Cardiac septum (tissue), 1 donor: ENCODE data around the gene MRGPRX3. TPM values are rescaled to one million over a fixed set of nuclear protein-coding genes. Genes with fewer than 3 reads are reported as not detected.
A peak's percentile ranks its signal among the peaks of the same experiment; 100 is the strongest.
"Not testable (repeated sequence)": the region's sequence is repeated elsewhere in the genome, so short reads cannot be mapped to it uniquely, and the experiment has no call there.

ENCODE experiments used
- DNase-seq: peaks from one replicate; pipeline ENCODE4 v3.0.0-alpha.2; 2020; ENCODE audit warnings: low spot score
- intact Hi-C: fragments of 100-400 bp; cut with DNase I; formaldehyde crosslinking; loops from one replicate; pipeline ENCODE4 v1.14.0; 2022
- long read RNA-seq: library from polyadenylated mRNA; unstranded; transcript quantifications from one replicate; pipeline ENCODE4 v2.0.0, GENCODE V29; 2021
- total RNA-seq: library from RNA; stranded (reverse); fragmentation: NEBNext Ultra II Directional; extraction: Animal tissue kit (Norgen Biotek cat#: 25700); gene quantifications from one replicate; pipeline ENCODE4 v1.2.1, GENCODE V29; 2021
- donor health status: DM: no; HTN: no; CAD: no.

MRGPRX3 gene
- total RNA-seq, result not detected
- long read RNA-seq, result 0 reads

DNA sequence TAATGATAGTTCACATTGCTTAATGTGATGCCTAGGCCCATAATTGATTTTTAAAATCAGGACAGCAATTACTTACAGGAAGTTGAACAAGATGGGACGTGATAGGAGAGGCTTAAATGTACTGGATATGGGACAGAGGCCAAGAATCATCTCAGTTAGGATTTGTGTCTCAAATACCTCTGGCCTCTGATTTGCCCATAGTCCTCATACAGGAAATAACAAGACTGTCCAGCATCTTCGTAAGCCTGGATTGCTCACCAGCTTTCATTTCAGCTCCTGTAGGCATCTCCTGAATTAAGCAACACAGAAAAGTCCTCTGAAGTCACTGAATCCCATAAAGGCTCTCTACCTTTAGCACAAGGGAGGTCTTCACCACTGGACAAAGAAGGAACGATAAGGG is at the start of gene MRGPRX3:
Gene MRGPRX3 (plus strand): TSS at position 231 of the 400 bp plus-strand sequence. CDS start 4,632 bp downstream, outside the sequence.
- intact Hi-C loops, result no loop called here
- no peak for DNase-seq

- intact Hi-C loops, result no loop called here
- DNase-seq, result no peak
Measured at GRCh38 chr11:18088366-18088765, 44.0 kb upstream of the MRGPRX3 start.

- intact Hi-C loops, result no loop called here
- DNase-seq, result no peak
Measured at GRCh38 chr11:18088966-18089365, 43.4 kb upstream of the MRGPRX3 start.

- intact Hi-C loops, result no loop called here
- no peak for DNase-seq
Measured at GRCh38 chr11:18091731-18092130, 40.6 kb upstream of the MRGPRX3 start.

DNA sequence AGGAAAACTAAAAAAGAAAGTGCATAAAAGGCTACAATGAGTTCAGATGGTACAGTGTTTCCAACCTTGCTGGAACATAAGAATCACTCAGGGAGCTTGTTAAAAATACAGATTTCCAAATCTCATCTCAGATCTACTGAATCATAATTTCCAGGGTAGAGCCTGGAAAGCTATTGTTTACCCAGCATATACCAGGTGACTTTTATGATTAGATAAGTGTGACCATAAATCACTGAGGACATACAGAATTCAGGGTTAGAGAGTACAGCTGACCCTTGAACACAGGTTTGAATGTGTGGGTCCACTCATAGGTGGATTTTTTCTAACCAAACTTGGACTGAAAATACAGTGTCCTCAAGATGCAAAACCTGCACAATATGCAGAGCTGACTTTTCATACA is 38.4 kb upstream of the MRGPRX3 start:
- no peak for DNase-seq
- intact Hi-C loops, result no loop called here

DNA sequence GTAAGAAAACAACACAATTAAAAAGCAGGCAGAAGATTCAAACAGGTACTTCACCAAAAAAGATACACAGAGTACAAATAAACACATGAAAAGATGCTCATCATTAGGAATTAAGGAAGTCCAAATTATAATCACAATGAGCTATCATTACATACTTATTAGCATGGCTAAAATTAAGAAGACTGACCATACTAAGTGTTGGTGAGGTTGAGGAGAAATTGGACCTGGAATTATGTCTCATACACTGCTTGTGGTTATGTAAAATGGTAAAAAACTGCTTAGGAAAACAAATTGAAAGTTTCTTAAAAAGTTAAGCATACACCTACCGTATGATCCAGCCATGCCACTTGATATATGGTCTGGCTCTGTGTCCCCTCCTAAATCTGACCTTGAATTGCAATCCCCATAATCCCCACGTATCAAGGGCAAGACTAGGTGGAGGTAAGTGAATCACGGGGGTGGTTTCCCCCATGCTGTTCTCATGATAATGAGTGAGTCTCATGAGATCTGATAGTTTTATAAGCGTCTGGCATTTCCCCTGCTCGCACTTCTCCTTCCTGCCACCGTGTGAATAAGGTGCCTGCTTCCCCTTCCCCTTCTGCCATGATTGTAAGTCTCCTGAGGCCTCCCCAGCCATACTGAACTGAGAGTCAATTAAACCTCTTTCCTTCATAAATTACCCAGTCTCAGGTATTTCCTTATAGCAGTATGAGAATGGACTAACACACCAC is 31.3 kb upstream of the MRGPRX3 start:
- intact Hi-C loops, result loop anchor here (5.0 kb wide), 1 partner anchor 89 kb away; the partner anchor contains the start of gene SERGEF
- no peak for DNase-seq

- intact Hi-C loops, result loop anchor here (5.0 kb wide), 1 partner anchor 113 kb away; no protein-coding TSS in a partner anchor
- DNase-seq, result no peak
Measured at GRCh38 chr11:18105086-18105801, 27.1 kb upstream of the MRGPRX3 start.

DNA sequence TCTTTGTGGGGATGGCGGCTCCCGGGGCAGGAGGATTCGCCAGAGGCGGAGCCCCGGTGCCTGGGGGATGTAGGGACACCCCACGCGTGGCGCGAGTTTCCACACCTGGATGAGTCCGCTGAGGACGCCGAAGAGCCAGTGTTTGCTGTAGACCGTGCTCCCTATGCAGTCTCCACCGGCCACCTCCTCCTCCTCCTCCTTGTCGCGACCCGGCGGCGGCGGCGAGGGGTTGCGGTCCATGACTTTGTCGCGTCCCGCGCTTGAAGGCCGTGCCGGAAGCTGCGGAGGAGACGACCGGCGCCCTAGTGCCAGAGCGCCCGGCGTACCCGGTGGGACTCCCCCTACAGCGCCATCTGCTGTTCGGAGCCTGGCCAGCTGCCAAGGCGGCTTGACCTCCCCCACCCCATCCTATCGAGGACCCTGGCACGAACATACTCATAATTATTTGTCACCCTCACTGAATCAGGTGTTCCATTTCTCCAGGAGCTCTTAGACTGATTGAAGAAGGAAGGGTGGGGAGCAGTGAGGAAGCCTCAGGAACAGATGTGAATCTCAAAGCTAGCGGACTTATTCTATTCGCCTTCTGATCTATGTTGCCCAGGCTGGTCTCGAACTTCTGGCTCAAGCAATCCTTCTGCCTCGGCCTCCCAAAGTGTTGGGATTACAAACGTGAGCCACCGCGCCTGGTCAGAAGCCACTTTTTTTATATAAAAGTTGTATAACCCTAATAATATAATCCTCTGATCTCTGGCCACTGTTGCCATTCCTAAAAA is 26.4 kb upstream of the MRGPRX3 start, which contains the start of gene SAAL1:
Gene SAAL1 (minus strand): TSS at position 281 of the 773 bp plus-strand sequence. CDS start 41 bp downstream, at position 240.
- intact Hi-C loops, result loop anchor here (5.0 kb wide), 1 partner anchor 114 kb away; no protein-coding TSS in a partner anchor
- peak; percentile 92 for DNase-seq

DNA sequence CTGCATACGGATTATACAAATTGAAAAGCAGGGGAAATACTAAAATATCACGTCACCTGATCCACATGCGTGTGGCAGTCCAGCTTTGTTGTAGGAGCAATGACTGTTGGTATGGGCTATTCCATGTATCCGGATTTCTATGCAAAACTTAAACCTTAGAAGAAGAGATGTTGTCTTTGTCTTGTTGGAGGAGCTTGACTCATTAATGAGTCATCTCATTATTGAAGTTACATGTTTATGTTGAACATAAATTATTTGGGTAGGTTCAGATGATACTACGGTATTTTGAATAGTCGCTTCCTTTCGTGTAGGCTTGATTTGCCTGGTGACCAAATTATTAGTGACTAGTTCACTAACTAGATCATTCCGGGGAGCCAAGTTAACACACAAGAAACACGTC is 25.7 kb upstream of the MRGPRX3 start:
- intact Hi-C loops, result loop anchor here (5.0 kb wide), 1 partner anchor 114 kb away; no protein-coding TSS in a partner anchor
- no peak for DNase-seq

DNA sequence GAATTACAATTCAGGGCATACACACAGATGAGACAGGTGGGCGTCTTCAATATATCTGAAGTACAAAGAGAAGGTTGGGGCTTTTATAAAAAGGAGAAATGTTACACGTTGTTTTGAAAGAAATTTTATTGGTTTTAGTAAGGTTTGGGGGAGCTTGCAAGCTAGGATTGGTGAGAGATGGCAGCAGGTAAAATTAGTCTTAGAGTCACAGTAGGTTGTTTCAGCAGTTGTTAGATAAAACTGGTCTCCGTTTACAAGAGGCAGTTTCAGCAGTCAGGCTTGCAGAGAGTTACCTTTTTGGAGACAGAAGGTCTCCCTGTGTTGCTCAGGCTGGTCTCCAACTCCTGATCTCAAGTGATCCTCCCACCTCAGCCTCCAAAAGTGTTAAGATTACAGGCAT is 24.1 kb upstream of the MRGPRX3 start:
- no peak for DNase-seq
- intact Hi-C loops, result loop anchor here (5.0 kb wide), 1 partner anchor 116 kb away; no protein-coding TSS in a partner anchor

- intact Hi-C loops, result no loop called here
- no peak for DNase-seq
Measured at GRCh38 chr11:18111005-18111404, 21.4 kb upstream of the MRGPRX3 start.

GRCh38 chr11:18115360-18116127 is 16.8 kb upstream of the MRGPRX3 start:
- intact Hi-C loops, result loop anchor here (5.0 kb wide), 1 partner anchor 617 kb away; no protein-coding TSS in a partner anchor
- DNase-seq, result no peak

GRCh38 chr11:18121331-18121828 is 11.0 kb upstream of the MRGPRX3 start:
- DNase-seq, intact Hi-C loops: not testable (repeated sequence)

DNA sequence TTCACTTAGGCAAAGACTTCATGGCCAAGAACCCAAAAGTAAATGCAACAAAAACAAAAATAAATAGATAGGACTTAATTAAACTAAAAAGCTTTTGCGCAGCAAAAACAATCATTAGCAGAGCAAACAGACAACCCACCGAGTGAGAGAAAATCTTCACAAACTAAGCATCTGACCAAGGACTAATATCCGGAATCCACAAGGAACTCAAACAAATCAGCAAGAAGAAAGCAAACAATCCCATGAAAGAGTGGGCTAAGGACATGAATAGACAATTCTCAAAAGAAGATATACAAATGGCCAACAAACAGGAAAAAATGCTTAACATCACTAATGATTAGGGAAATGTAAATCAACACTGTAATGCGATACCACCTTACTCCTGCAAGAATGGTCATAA is 1.3 kb upstream of the MRGPRX3 start:
- intact Hi-C loops, result not testable (repeated sequence)

DNA sequence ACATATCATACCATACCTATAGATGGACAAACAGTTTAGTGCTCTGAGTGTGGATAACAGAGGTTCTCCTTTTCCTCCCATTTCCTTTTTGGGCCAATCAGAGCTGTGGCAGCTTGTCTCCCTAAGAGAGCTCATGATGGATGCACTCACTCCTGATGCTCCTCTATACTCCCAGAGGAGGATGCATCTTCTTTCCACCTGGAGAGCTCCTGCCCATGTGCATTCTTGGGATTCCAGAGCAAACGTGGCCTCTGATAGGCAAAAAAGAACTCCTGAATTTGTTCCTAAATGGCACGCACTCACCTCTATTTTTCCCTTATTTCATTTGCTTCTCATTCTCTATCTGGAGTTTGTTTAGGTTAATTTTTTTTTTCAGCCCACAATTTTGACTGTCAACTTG is 2.9 kb downstream of the MRGPRX3 start:
- no peak for DNase-seq
- intact Hi-C loops, result no loop called here

More for the DNA sequence above, 1.3 kb upstream of the MRGPRX3 start:
- DNase-seq, result not testable (repeated sequence)

GRCh38 chr11:18137186-18137800 is 4.9 kb downstream of the MRGPRX3 start:
- intact Hi-C loops, result no loop called here
- DNase-seq, result no peak

- intact Hi-C loops, result no loop called here
- no peak for DNase-seq
Measured at GRCh38 chr11:18140145-18140544, 7.8 kb downstream of the MRGPRX3 start.

- DNase-seq, result no peak
- intact Hi-C loops, result no loop called here
Measured at GRCh38 chr11:18144243-18144642, 11.9 kb downstream of the MRGPRX3 start.
